Adipose tissue (tissue), 3 donors: ENCODE results near the gene PARP8. TPM values are rescaled to one million over a fixed set of nuclear protein-coding genes. Genes with fewer than 3 reads are reported as not detected.
"Not testable (repeated sequence)": the region's sequence is repeated elsewhere in the genome, so short reads cannot be mapped to it uniquely, and the experiment has no call there.

Experiments used
- H3K27ac ChIP-seq: one replicate; pipeline ENCODE4 v1.5.1; 2013; ENCODE audit warnings: low read depth, low read length
- WGBS, 3 donors: extraction: QIAGEN DNeasy Blood & Tissue Kit; methylation state at CpG; one replicate each; pipeline ENCODE4 v1.1.7; 2013; 5-methylcytosine and 5-hydroxymethylcytosine counted together
- polyA plus RNA-seq, 3 donors: library from polyadenylated mRNA; stranded (reverse); fragments of 200-250 nt; gene quantifications; one replicate each; pipeline ENCODE4 v1.2.3, GENCODE V29; 2013
- donor health status: healthy with polysubstance abuse.
- donor health status: Bipolar disorder and iron deficiency.
- donor health status: healthy.

Gene PARP8
- polyA plus RNA-seq, 3 donors: 5.8 to 9.9 (median 7.6) TPM

- not testable (repeated sequence) for H3K27ac ChIP-seq
- 86 to 97% (median 95%) methylated on average over 6 of the region's 6 CpGs for WGBS, 3 donors
Observed at GRCh38 chr5:50811746-50812145, 145.3 kb downstream of the PARP8 start.

- H3K27ac ChIP-seq: no peak overlapping the region
- 94 to 97% (median 97%) methylated on average over 3 of the region's 3 CpGs for WGBS, 3 donors
Observed at GRCh38 chr5:50813691-50814090, 147.3 kb downstream of the PARP8 start.

DNA sequence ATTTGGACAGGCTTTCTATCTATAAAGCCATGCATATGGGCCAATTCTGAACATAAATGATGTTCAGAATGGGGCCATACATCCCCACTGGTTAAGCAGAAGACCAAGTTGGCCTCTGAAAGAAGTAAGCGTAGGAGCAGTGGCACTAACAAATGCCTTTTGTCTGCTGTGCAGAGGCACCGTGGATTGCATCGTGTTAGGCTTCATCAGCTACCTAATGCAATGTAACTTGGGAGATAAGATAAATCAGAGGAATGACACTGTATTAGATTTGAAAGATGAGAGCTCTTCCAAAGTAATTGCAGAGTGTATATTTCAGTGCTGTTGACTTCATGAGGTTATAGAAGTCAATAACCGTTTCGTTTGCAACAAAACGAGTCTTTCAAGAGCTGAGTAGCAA lies 148.1 kb downstream of the PARP8 start:
- no peak overlapping the region for H3K27ac ChIP-seq
- 75 to 79% (median 78%) methylated on average over 6 of the region's 6 CpGs for WGBS, 3 donors

- H3K27ac ChIP-seq: no peak overlapping the region
- WGBS, 3 donors: 84 to 93% (median 89%) methylated on average over 2 of the region's 2 CpGs
Observed at GRCh38 chr5:50822046-50822445, 155.6 kb downstream of the PARP8 start.

GRCh38 chr5:50822761-50823160 lies 156.3 kb downstream of the PARP8 start:
- 86 to 94% (median 88%) methylated on average over 3 of the region's 3 CpGs for WGBS, 3 donors
- H3K27ac ChIP-seq: no peak overlapping the region

DNA sequence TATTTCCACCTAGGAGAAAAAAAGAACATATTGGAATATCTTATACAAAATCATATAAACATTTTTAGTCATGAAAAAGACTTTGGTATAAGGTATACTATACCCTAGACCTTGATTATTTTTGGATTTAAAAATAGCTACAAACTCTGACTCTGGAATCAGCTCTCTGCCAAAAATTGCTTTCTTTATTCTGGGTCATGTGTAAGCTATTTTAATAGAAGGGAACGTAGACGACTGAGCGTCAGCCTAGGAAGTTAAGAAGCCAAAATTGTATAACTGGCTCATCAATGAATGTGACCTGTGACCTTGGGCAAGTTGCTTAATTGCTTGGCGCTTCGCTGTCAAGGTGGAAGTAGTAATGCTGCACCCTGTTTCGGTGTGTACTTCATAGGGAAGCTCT lies 157.1 kb downstream of the PARP8 start:
- 65 to 84% (median 69%) methylated on average over 6 of the region's 6 CpGs for WGBS, 3 donors
- H3K27ac ChIP-seq: no peak overlapping the region

- WGBS, 3 donors: 97 to 98% (median 97%) methylated on average over 2 of the region's 2 CpGs
Observed at GRCh38 chr5:50824109-50824508, 157.7 kb downstream of the PARP8 start.

GRCh38 chr5:50827516-50828247 lies 161.2 kb downstream of the PARP8 start:
- H3K27ac ChIP-seq: no peak overlapping the region
- 42 to 99% (median 56%) methylated on average over 1 of the region's 1 CpG for WGBS, 3 donors

More at GRCh38 chr5:50824109-50824508, 157.7 kb downstream of the PARP8 start:
- no peak overlapping the region for H3K27ac ChIP-seq

- no peak overlapping the region for H3K27ac ChIP-seq
- 92 to 97% (median 95%) methylated on average over 1 of the region's 1 CpG for WGBS, 3 donors
Observed at GRCh38 chr5:50829023-50829422, 162.6 kb downstream of the PARP8 start.

GRCh38 chr5:50832657-50833284 lies 166.3 kb downstream of the PARP8 start:
- WGBS, 3 donors: 85 to 91% (median 89%) methylated on average over 4 of the region's 4 CpGs
- H3K27ac ChIP-seq: no peak overlapping the region

DNA sequence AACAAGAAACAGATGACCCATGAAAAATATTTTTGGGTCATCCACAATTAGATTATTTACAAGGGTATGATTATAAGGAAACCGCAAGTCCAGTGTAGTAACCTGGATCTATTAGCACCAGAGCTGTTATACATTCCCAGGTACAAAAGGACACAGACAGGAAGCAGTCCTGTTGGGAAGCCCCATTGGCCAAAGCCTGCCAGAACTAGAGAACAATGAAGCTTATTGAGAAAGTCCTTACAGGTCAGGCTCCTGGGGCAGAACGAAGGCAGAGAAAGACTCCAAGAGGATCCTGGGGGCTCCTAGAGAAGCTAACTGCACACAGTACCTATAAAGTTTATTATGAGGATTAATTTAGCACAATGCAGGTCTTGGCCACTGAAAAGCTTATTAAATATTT lies 169.9 kb downstream of the PARP8 start:
- no peak overlapping the region for H3K27ac ChIP-seq
- WGBS, 3 donors: 96 to 99% (median 97%) methylated on average over 2 of the region's 2 CpGs

DNA sequence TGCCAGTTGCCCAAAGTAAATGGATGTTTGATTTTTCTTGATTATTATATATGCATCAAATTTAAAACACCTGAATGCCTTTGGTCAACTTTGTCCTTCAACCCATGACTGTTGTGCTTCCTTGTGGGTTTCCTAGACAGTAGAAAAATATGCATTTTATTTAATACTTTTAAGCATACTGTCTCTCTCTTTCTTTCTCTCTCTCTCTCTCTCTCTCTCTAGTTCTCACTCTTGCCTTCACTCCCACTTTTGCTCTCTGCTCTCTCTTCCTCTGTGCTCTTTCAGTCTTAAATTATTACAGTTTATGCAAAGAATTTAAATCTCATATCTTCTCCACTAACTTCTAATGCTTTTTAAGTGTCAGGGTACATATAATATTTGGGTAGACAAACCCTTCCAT lies 173.0 kb downstream of the PARP8 start:
- no peak overlapping the region for H3K27ac ChIP-seq

- no peak overlapping the region for H3K27ac ChIP-seq
Observed at GRCh38 chr5:50843091-50843490, 176.7 kb downstream of the PARP8 start.

GRCh38 chr5:50846261-50846660 lies 179.8 kb downstream of the PARP8 start:
- WGBS, 3 donors: 71 to 98% (median 81%) methylated on average over 2 of the region's 2 CpGs
- H3K27ac ChIP-seq: no peak overlapping the region

DNA sequence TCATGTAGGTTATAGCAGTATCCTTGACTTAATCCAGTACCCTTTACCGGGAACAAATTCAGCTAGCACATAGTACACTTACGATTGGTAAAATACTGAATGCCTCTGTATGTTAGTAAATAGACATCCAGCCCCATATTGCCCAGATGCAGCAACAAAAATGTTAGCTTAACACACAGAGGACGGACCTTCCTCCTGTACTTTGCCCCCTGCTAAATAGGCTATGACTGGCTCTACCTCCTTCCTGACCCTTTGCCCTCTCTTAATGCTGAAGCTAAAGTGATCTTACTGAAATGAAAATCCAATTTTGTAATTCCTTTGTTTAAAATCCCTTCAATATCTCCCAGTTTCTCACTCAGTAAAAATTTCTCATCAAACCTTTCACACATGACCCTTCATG lies 183.1 kb downstream of the PARP8 start:
- H3K27ac ChIP-seq: no peak overlapping the region
- 69 to 93% (median 90%) methylated on average over 3 of the region's 3 CpGs for WGBS, 3 donors

DNA sequence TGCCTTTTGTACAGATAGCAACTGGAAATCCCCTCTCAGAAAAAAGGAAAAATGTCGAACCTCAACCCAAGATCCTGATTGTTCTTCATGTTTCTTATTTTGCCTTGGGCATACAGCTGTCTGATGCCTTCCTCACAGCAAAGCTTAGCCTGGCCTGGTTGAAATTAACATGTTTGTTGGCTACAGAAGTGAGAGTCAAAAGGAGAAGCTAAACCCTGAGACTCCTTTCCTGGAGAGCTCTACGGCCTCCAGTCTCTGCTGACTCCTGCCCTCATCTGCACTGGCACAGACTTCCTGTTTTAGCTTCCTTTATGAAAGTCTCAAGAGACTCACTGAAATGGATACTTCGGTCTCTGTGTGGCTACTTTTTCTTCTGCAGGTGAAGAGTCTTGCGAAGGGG lies 186.7 kb downstream of the PARP8 start:
- WGBS, 3 donors: 57 to 81% (median 69%) methylated on average over 4 of the region's 4 CpGs
- H3K27ac ChIP-seq: no peak overlapping the region

GRCh38 chr5:50854082-50854481 lies 187.6 kb downstream of the PARP8 start:
- H3K27ac ChIP-seq: no peak overlapping the region
- WGBS, 3 donors: 65 to 94% (median 94%) methylated on average over 8 of the region's 8 CpGs

- 76 to 93% (median 81%) methylated on average over 1 of the region's 1 CpG for WGBS, 3 donors
Observed at GRCh38 chr5:50855001-50855400, 188.6 kb downstream of the PARP8 start.

DNA sequence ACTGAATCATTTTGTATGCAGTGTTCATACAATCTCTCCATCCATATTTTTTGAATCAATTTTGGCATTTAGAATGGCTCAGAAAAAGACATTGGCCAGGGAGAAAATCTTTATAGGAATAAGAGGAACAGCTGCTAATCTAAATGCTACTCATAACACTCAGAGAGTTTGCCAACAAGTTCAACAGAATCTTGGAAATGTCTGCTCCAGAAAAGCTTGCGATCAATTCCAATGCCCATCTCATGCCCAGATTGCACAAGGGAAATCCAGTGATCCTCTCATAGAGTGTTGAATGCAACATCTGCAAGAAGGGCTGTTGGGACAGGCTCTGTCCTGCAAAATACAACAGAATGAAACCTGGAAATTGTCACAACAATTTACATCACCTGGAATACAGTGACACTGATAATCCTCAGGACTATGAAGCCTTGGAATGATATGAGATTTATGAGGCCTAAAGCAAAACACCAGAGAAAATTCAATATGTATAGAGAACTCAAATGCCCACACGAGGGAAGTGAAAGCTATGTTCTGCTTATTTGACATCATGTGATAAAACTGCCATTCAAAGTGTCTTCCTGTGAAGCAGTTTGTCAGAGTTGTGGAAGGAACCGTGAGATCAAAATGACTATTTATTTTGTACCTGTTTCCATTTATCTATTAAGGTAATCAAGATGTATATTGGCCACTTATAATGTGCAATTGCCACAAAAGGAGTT lies 190.1 kb downstream of the PARP8 start:
- WGBS, 3 donors: 43 to 59% (median 52%) methylated on average over 3 of the region's 3 CpGs
- no peak overlapping the region for H3K27ac ChIP-seq

More at GRCh38 chr5:50855001-50855400, 188.6 kb downstream of the PARP8 start:
- no peak overlapping the region for H3K27ac ChIP-seq
